IPS-18c (cell line): ENCODE measurements around the gene ARHGEF25.
"Not testable (repeated sequence)": the region's sequence is repeated elsewhere in the genome, so short reads cannot be mapped to it uniquely, and the experiment has no call there.

Source experiments
- H3K4me3 ChIP-seq: 2 replicates; pipeline ENCODE4 v1.7.0; 2013; ENCODE audit warnings: low read depth, mild to moderate bottlenecking, low read length, moderate library complexity; ENCODE audit not compliant: insufficient read depth
- H3K9me3 ChIP-seq: one replicate; pipeline ENCODE4 v1.6.1; 2013; ENCODE audit warnings: mild to moderate bottlenecking, low read length, moderate library complexity; ENCODE audit not compliant: control insufficient read depth, insufficient read depth

The ARHGEF25 gene

GRCh38 chr12:57640175-57641042 is 29.2 kb downstream of the ARHGEF25 start:
- Histone ChIP-seq H3K4me3 (no peak overlapping the region), H3K9me3 (no peaks in the 10 kb centered on the region)

DNA sequence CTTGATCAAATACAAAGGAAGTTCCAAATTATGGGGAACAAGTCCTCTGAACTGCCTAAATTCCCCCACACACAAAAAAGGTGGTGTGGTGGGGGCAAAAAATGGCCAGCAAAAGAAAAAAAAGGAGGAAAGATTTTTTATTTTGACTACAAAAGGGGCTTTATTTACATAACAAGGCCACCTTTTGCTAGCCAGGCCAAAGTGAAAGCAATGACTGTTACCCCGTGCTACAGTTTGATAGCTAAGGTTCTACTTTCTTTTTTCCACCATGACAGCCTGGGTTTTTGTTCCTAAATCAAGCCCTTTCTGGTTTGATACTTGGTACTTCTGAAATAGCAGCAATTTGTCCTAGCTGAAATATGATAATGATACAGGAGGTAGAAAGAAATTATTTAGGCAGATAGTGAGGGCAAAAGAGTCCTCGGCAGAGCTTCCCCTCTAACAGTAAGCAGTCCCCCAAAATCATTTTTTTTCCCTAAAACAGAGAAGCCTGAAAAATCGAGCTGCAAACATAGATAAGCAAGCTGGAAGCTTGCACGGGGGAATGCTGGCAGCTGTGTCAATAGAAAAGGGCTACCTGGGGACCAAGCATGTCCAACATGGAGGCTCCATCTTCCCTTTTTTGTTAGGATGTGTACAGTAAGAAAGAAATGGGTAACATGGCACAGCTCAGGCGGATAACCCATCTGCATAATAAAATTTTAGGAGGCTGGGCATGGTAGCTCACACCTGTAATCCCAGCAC is 30.6 kb downstream of the ARHGEF25 start:
- H3K9me3 ChIP-seq = no peaks in the 10 kb centered on the region

GRCh38 chr12:57645990-57646658 is 34.9 kb downstream of the ARHGEF25 start:
- not testable (repeated sequence) for H3K4me3 ChIP-seq, H3K9me3 ChIP-seq

More for the DNA sequence above, 30.6 kb downstream of the ARHGEF25 start:
- no peak overlapping the region for H3K4me3 ChIP-seq

DNA sequence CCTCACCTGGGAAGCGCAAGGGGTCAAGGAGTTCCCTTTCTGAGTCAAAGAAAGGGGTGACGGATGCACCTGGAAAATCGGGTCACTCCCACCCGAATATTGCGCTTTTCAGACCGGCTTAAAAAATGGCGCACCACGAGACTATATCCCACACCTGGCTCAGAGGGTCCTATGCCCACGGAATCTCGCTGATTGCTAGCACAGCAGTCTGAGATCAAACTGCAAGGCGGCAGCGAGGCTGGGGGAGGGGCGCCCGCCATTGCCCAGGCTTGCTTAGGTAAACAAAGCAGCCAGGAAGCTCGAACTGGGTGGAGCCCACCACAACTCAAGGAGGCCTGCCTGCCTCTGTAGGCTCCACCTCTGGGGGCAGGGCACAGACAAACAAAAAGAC is 35.4 kb downstream of the ARHGEF25 start:
- H3K4me3 ChIP-seq, H3K9me3 ChIP-seq: not testable (repeated sequence)

GRCh38 chr12:57654042-57654441 is 42.8 kb downstream of the ARHGEF25 start:
- peaks cover 14% of the 10 kb centered on the region for H3K9me3 ChIP-seq
- H3K4me3 ChIP-seq = no peak overlapping the region

GRCh38 chr12:57655541-57656240 is 44.5 kb downstream of the ARHGEF25 start:
- peaks cover 16% of the 10 kb centered on the region for H3K9me3 ChIP-seq
- H3K4me3 ChIP-seq = no peak overlapping the region

- not testable (repeated sequence) for H3K4me3 ChIP-seq
- H3K9me3 ChIP-seq = peaks cover 16% of the 10 kb centered on the region
Observed at GRCh38 chr12:57656408-57656807, 45.2 kb downstream of the ARHGEF25 start.

- Histone ChIP-seq H3K4me3 (no peak overlapping the region; the same call in 1 of the 2 replicates), H3K9me3 (peaks cover 16% of the 10 kb centered on the region)
Observed at GRCh38 chr12:57657744-57658143, 46.5 kb downstream of the ARHGEF25 start.

DNA sequence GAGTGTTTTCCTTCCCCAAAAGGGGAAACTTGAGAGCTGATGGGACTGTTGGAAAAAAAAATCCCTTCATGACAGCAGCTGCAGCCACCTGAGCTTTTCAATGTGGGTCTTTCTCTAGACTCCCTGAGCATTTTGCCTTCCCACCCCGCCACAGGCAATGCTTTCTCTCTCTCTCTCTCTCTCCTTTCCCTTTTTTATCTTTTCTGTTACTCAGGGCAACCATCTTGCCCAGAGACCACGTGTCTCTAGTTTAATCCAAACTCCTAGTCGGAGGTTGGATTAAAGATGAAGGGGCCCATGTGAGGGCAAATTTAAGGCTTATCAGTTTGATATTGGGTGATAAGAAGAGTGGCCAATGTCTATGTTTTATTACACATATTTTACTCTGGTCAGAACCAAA is 47.7 kb downstream of the ARHGEF25 start:
- Histone ChIP-seq H3K9me3 (peaks cover 19% of the 10 kb centered on the region), H3K4me3 (no peak overlapping the region)

DNA sequence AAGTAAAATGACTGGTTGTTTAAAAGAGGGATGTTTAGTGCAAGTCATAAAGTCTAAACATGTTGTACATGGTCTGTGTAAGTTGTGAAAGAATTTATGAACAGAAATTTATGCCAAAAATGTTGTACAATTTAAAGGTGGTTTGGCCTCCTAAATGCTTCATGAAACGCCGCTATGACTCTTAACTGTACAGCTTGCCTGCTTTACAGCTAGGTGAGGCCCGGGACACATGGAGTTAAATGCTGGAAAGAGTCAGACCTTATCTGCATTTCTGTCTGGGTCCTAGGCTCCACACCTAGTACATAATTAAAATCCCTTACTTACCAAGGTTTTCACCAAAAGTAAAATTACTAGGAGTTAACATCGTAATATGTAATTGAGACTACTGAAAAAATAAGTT is 50.1 kb downstream of the ARHGEF25 start:
- Histone ChIP-seq H3K9me3 (peaks cover 13% of the 10 kb centered on the region), H3K4me3 (no peak overlapping the region)

DNA sequence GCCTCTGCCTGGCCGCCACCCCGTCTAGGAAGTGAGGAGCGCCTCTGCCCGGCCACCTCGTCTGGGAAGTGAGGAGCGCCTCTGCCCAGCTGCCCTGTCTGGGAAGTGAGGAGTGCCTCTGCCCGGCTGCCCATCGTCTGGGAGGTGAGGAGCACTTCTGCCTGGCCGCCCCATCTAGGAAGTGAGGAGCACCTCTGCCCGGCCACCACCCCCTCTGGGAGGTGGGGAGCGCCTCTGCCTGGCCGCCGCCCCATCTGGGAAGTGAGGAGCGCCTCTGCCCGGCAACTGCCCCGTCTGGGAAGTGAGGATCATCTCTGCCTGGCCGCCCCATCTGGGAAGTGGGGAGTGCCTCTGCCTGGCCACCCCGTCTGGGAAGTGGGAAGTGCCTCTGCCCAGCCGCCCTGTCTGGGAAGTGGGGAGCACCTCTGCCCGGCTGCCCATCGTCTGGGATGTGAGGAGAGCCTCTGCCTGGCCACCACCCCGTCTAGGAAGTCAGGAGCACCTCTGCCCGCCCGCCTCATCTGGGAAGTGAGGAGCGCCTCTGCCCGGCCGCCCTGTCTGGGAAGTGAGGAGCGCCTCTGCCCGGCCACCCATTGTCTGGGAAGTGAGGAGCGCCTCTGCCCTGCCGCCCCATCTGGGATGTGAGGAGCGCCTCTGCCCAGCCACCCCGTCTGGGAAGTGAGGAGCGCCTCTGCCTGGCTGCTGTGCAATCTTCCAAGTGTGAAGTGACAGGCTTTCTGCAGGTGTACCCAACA is 54.0 kb downstream of the ARHGEF25 start:
- not testable (repeated sequence) for H3K4me3 ChIP-seq, H3K9me3 ChIP-seq
